Measurements from ENCODE around the gene RIOX2. TPM values are rescaled to one million over a fixed set of nuclear protein-coding genes. Genes with fewer than 3 reads are reported as not detected.

The RIOX2 gene
- total and polyA plus RNA-seq, 2 experiments from 2014 or later, result 8.6 to 11.2 TPM

- peaks cover 3% of the 10 kb centered on the region for H3K4me1 ChIP-seq (ENCODE audit: low read depth)
- no peak for DNase-seq (ENCODE audit: low read depth in 1 of 2, low spot score in 1 of 2)
- H3K4me3 ChIP-seq, result no peak overlapping the region
- H3K36me3 ChIP-seq, result no peaks in the 10 kb centered on the region
- H3K27ac ChIP-seq, result no peak overlapping the region
- no peaks in the 10 kb centered on the region for H3K9me3 ChIP-seq (ENCODE audit: low read depth)
- H3K27me3 ChIP-seq, result no peaks in the 10 kb centered on the region
- no peak for TF ChIP-seq CTCF (IDR thresholded peaks at IDR 0.05; ENCODE audit: low read depth, low read length)
Measured at GRCh38 chr3:97994328-97994945, 22.2 kb upstream of the RIOX2 start.

GRCh38 chr3:97993526-97993925 is 21.3 kb upstream of the RIOX2 start:
- Histone ChIP-seq H3K27ac (no peak overlapping the region), H3K27me3 (no peaks in the 10 kb centered on the region), H3K36me3 (no peaks in the 10 kb centered on the region), H3K4me3 (no peak overlapping the region), H3K4me1 (ENCODE audit: low read depth) (peaks cover 3% of the 10 kb centered on the region), H3K9me3 (ENCODE audit: low read depth) (no peaks in the 10 kb centered on the region)
- DNase-seq (ENCODE audit: low read depth in 1 of 2, low spot score in 1 of 2), result no peak
- TF ChIP-seq CTCF (IDR thresholded peaks at IDR 0.05; ENCODE audit: low read depth, low read length), result no peak

GRCh38 chr3:97992547-97993173 is 20.4 kb upstream of the RIOX2 start:
- H3K36me3 ChIP-seq, result no peaks in the 10 kb centered on the region
- H3K9me3 ChIP-seq (ENCODE audit: low read depth), result no peaks in the 10 kb centered on the region
- no peak for TF ChIP-seq CTCF (IDR thresholded peaks at IDR 0.05; ENCODE audit: low read depth, low read length)
- no peaks in the 10 kb centered on the region for H3K27me3 ChIP-seq
- no peak overlapping the region for H3K27ac ChIP-seq
- peaks cover 3% of the 10 kb centered on the region for H3K4me1 ChIP-seq (ENCODE audit: low read depth)
- no peak for DNase-seq (ENCODE audit: low read depth in 1 of 2, low spot score in 1 of 2)
- H3K4me3 ChIP-seq, result no peak overlapping the region

- Histone ChIP-seq H3K27ac (no peak overlapping the region), H3K4me3 (no peak overlapping the region), H3K27me3 (no peaks in the 10 kb centered on the region), H3K4me1 (ENCODE audit: low read depth) (peaks cover 3% of the 10 kb centered on the region), H3K36me3 (no peaks in the 10 kb centered on the region), H3K9me3 (ENCODE audit: low read depth) (no peaks in the 10 kb centered on the region)
- DNase-seq (ENCODE audit: low read depth in 1 of 2, low spot score in 1 of 2), result no peak
- no peak for TF ChIP-seq CTCF (IDR thresholded peaks at IDR 0.05; ENCODE audit: low read depth, low read length)
Measured at GRCh38 chr3:97991293-97991682, 19.1 kb upstream of the RIOX2 start.

GRCh38 chr3:97990624-97991292 is 18.5 kb upstream of the RIOX2 start:
- no peak for TF ChIP-seq CTCF (IDR thresholded peaks at IDR 0.05; ENCODE audit: low read depth, low read length)
- Histone ChIP-seq H3K27me3 (no peaks in the 10 kb centered on the region), H3K36me3 (no peaks in the 10 kb centered on the region), H3K4me1 (ENCODE audit: low read depth) (peaks cover 3% of the 10 kb centered on the region), H3K27ac (no peak overlapping the region), H3K4me3 (no peak overlapping the region), H3K9me3 (ENCODE audit: low read depth) (no peaks in the 10 kb centered on the region)
- no peak for DNase-seq (ENCODE audit: low read depth in 1 of 2, low spot score in 1 of 2)

Measured in cardiac muscle cell (in vitro differentiated cells and primary cell).